ENCODE results near the gene HACD1. TPM values are rescaled to one million over a fixed set of nuclear protein-coding genes. Genes with fewer than 3 reads are reported as not detected.
A peak's percentile ranks its signal among the peaks of the same experiment; 100 is the strongest.

The HACD1 gene
- polyA plus RNA-seq, 3 donors = 0.53 to 1.4 (median 0.86) TPM

DNA sequence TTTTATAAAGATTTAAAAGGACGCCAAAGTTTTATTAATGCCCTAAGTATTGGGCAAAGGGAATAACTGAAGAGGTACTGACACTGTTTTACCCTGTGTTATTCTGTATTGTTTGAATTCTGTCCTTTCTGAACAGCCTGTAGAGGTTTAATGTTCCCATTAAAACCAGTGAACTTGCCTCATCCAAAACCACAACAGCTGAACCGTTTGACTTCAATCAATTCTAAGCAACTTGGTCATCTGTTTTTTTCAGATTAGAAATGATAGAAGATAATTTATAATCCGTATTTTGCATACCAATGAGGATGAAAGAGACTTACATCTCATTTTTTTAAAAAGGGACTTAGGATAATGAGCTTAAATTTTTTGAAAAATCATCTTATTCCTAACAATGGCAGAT, 40.4 kb downstream of the HACD1 start:
- Histone ChIP-seq H3K4me1 (ENCODE audit: control insufficient read depth in 1 of 2, insufficient read depth in 2 of 2, low read length in 2 of 2) (no peaks in the 10 kb centered on the region), H2AFZ (ENCODE audit: insufficient read depth, low read depth, low read length, poor library complexity, severe bottlenecking) (no peak overlapping the region), H3K79me2 (ENCODE audit: insufficient read depth, low read length) (no peaks in the 10 kb centered on the region), H4K20me1 (ENCODE audit: insufficient read depth, low read length) (no peaks in the 10 kb centered on the region), H3K27ac (ENCODE audit: low read depth in 1 of 2, low read length in 2 of 2) (no peak overlapping the region), H3K4me3 (replicated peaks in 1 of 3; ENCODE audit: low read depth in 2 of 3, low read length in 3 of 3) (no peak overlapping the region), H3K9me3 (replicated peaks in 1 of 2; ENCODE audit: control insufficient read depth in 1 of 2, insufficient read depth in 1 of 2, low read length in 2 of 2) (no peaks in the 10 kb centered on the region), H3K27me3 (ENCODE audit: control insufficient read depth in 2 of 2, insufficient read depth in 2 of 2, low read length in 2 of 2) (no peaks in the 10 kb centered on the region), H3K9ac (ENCODE audit: insufficient read depth, low read length, poor library complexity, severe bottlenecking) (no peak overlapping the region), H3K36me3 (replicated peaks in 1 of 2; ENCODE audit: control insufficient read depth in 1 of 2, insufficient read depth in 2 of 2, low read length in 2 of 2) (no peaks in the 10 kb centered on the region), H3K4me2 (replicated peaks; ENCODE audit: extremely low read depth, low read length, poor library complexity, severe bottlenecking) (no peak overlapping the region)
- TF ChIP-seq, protein P1, sequence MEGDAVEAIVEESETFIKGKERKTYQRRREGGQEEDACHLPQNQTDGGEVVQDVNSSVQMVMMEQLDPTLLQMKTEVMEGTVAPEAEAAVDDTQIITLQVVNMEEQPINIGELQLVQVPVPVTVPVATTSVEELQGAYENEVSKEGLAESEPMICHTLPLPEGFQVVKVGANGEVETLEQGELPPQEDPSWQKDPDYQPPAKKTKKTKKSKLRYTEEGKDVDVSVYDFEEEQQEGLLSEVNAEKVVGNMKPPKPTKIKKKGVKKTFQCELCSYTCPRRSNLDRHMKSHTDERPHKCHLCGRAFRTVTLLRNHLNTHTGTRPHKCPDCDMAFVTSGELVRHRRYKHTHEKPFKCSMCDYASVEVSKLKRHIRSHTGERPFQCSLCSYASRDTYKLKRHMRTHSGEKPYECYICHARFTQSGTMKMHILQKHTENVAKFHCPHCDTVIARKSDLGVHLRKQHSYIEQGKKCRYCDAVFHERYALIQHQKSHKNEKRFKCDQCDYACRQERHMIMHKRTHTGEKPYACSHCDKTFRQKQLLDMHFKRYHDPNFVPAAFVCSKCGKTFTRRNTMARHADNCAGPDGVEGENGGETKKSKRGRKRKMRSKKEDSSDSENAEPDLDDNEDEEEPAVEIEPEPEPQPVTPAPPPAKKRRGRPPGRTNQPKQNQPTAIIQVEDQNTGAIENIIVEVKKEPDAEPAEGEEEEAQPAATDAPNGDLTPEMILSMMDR (IDR thresholded peaks at IDR 0.05) = no peak
- intact Hi-C loops (cut with micrococcal nuclease) = no loop called here
- no peak for DNase-seq
- no peak overlapping the region for H3K4me3 Mint-ChIP-seq
- H3K9me3 Mint-ChIP-seq = peaks cover 0 to 9% (median 2%) of the 10 kb centered on the region in 7 donors
- 86% methylated on average over 1 of the region's 3 CpGs for WGBS (ENCODE audit: insufficient coverage)
- no peak overlapping the region for H3K27ac Mint-ChIP-seq
- peaks cover 0 to 2% (median 1%) of the 10 kb centered on the region in 3 donors for H3K27me3 Mint-ChIP-seq (ENCODE audit: low read depth in 3 of 3)
- no peaks in the 10 kb centered on the region for H3K36me3 Mint-ChIP-seq
- H3K4me1 Mint-ChIP-seq = peaks cover 3% of the 10 kb centered on the region

DNA sequence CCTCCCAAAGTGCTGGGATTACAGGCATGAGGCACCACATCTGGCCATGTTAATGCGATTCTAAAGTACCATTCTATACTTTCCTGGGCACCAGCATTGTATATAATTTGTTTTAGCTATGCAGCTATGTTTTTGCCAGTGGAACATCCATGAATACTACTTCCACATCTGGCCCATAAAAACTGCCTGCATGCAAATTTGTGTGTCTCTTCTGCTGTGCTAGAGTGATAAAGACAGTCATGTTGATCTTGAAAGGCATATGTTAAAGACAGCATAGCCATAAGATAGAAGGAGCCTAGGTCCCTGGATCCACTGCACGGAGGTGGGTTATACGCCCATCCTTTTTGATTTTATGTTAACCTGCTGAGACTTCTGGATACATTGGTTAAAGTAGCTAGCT, 52.3 kb downstream of the HACD1 start:
- H3K4me2 ChIP-seq (replicated peaks; ENCODE audit: extremely low read depth, low read length, poor library complexity, severe bottlenecking) = no peak overlapping the region
- Mint-ChIP-seq H3K9me3 (peaks cover 0 to 3% (median 0%) of the 10 kb centered on the region in 7 donors), H3K4me1 (peaks cover 7% of the 10 kb centered on the region), H3K4me3 (no peak overlapping the region), H3K27me3 (ENCODE audit: low read depth in 3 of 3) (peaks cover 0 to 1% (median 0%) of the 10 kb centered on the region in 3 donors), H3K27ac (peak overlapping the region in 2 of 7 donors; percentile 15 to 38), H3K36me3 (no peaks in the 10 kb centered on the region)
- no peak overlapping the region for H3K9ac ChIP-seq (ENCODE audit: insufficient read depth, low read length, poor library complexity, severe bottlenecking)
- no peak overlapping the region for H3K4me3 ChIP-seq (replicated peaks in 1 of 3; ENCODE audit: low read depth in 2 of 3, low read length in 3 of 3)
- no peaks in the 10 kb centered on the region for H4K20me1 ChIP-seq (ENCODE audit: insufficient read depth, low read length)
- H2AFZ ChIP-seq (ENCODE audit: insufficient read depth, low read depth, low read length, poor library complexity, severe bottlenecking) = no peak overlapping the region
- DNase-seq = no peak
- H3K9me3 ChIP-seq (replicated peaks in 1 of 2; ENCODE audit: control insufficient read depth in 1 of 2, insufficient read depth in 1 of 2, low read length in 2 of 2) = no peaks in the 10 kb centered on the region
- no peaks in the 10 kb centered on the region for H3K27me3 ChIP-seq (ENCODE audit: control insufficient read depth in 2 of 2, insufficient read depth in 2 of 2, low read length in 2 of 2)
- no peak overlapping the region for H3K27ac ChIP-seq (ENCODE audit: low read depth in 1 of 2, low read length in 2 of 2)
- WGBS (ENCODE audit: insufficient coverage) = no CpG with 5 or more reads among the region's 3 CpGs
- TF ChIP-seq, protein P1 (IDR thresholded peaks at IDR 0.05) = no peak
- no peaks in the 10 kb centered on the region for H3K4me1 ChIP-seq (ENCODE audit: control insufficient read depth in 1 of 2, insufficient read depth in 2 of 2, low read length in 2 of 2)
- no peaks in the 10 kb centered on the region for H3K79me2 ChIP-seq (ENCODE audit: insufficient read depth, low read length)
- intact Hi-C loops (cut with micrococcal nuclease) = no loop called here
- H3K36me3 ChIP-seq (replicated peaks in 1 of 2; ENCODE audit: control insufficient read depth in 1 of 2, insufficient read depth in 2 of 2, low read length in 2 of 2) = no peaks in the 10 kb centered on the region

Measured in CD14-positive monocyte (primary cell).